ENCODE data around the gene CCDC138.

CCDC138 gene

DNA sequence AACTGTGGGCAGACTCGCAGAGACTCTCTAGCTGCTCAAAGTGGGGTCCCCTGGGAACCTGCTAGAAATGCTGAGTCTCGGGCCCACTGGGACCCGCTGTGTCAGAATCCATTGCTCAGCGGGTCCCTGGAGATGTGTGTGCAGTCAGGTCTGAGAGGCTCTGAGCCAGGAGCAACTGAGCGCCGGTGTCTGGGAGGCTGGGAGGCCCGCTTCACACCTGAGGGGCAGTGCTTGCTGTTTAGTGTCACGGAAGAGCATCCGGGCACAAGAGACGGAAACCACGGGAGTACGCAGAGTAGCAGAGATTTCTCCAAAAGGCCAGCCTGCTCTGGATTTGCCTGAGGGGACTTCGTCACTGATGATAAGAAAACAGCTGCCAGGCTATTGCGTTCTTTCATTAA is 132.4 kb downstream of the CCDC138 start:
- DNase-seq (ENCODE audit: low spot score) = peak; percentile 37

DNA sequence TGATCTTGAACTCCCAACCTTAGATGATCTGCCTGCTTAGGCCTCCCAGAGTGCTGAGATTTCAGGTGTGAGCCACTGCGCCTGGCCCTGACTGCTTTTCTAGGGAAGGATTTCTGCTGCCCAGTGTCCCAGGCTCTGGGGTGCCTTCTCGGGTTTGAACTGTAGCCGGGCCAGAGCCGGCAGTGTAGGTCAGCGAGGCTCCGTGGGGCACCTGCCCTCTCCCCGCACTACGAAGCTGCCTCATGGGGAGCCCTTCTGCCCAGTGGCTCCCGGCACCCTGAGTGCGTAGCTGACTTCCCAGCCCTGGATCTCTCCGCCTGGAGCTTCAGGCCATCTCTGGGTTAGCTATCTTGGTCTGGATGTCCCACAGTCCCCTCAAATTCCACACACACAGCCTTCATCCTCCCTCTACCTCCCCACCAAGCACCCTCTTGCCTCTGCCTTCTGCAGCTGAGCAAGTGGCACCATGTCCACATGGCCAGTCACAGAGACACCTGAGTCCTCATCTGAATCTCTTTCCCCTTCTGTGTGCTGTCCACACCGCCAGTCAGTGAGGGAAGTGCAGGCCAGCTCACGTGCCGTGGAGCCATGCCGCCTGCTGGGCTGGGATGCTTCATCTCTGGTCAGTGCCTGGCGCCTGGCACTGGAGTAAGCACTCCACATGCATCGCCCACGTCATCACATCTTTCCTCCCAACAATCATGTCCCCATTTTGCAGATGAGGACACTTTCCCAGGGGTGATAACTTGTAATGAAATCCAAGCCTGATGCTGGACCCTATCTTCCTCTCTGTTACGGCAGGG is 133.2 kb downstream of the CCDC138 start:
- peak; percentile 42 for DNase-seq (ENCODE audit: low spot score)

DNA sequence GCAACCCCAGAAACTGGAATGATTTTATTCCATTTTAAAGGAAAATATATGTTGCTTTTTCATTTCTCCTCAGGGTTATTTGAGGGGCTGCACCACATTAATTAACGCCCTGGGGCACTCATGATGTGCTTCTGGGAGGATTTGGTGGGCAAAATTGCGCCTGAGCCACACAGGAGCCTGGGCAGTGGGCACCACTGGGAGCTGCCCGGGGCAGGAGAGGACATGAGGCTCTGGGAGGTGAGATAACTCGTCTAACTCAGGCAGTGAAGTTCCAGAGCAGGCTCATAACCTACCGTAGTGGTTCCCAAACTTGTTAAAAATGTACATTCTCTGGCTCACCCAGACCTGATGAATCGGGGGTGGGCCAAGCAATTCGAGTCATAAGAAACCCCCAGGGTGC is 134.1 kb downstream of the CCDC138 start:
- DNase-seq (ENCODE audit: low spot score) = no peak

DNA sequence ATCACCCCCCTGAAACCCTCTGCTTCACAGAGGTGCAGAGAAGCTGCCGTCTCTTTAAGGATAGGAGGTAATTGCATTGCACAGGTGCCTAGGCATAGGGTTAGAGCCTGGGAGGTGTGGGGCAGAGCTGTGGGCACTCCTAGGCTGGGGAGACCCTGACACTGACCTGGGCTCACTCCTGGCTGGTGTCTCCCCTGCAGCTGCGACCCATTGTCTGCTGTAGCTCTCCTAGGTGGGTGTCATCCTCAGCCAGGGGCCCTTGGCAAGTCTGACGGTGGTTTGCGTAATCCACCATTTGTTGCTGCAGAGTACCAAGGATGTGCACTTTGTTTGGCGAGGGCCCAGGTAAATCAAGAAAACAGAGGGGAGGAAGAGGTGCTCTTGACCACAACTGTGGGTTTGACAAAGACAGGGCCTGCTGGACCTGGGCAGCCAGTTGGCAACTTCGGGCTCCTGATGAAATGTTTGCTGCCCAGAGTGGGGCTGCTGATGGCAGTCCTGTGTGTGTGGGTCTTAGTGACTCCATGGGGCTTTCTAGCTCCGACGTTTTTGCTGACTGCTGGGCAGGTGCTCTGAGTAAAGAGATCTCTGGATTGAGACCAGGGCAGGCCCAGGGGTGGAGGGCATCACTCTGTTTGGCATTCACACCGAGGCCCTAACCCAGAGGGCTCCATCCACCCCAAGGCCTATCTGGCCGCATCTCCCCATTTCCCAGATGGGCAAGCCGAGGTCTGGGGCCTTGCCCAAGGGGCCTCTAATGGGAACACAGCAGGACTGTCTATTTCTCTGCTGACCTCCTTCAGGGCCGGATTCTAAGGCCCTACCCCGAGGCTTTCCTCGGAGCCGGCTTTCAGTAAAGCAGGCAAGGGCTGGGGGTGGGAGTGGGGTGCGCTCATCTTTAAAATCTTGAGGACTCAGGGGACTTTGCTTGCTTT is 134.8 kb downstream of the CCDC138 start:
- peak; percentile 45 for DNase-seq (ENCODE audit: low spot score)

DNA sequence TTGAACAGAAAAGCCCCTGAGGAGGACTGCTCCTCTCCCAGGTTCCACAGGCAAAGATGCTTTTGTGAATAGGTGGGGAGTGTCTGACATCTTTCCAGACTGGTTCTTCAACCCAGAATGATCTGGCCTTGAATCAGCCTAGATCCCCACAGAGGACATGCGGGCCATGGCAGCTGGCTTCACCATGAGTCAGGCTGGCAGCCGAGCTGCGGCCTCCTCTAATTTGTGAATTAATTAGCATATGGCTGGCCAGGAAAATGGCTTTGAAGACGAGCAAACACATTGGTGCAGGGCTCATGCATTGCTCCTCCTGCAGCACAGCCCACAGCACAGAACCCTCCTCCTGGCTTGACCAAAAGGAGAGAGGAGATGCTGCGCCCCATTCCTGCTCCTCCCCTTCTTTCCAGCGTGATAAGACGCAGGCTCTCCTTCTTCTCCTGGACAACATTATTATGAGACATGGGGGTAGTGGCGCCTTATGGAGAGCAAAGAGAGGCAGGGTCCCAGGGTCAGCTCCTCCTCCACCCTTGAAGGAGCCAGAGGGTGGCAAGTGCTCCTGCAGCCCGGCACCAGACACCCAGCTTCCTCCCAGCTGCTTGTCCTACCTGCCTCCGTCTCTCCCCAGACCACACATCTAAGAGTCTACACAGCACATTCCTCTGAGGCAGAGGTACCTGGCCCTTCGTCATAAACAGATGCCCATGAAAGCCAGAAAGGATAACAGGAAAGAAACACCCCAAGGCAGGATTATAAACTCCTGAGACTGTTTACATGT is 135.8 kb downstream of the CCDC138 start:
- DNase-seq (ENCODE audit: low spot score) = peak; percentile 37

DNA sequence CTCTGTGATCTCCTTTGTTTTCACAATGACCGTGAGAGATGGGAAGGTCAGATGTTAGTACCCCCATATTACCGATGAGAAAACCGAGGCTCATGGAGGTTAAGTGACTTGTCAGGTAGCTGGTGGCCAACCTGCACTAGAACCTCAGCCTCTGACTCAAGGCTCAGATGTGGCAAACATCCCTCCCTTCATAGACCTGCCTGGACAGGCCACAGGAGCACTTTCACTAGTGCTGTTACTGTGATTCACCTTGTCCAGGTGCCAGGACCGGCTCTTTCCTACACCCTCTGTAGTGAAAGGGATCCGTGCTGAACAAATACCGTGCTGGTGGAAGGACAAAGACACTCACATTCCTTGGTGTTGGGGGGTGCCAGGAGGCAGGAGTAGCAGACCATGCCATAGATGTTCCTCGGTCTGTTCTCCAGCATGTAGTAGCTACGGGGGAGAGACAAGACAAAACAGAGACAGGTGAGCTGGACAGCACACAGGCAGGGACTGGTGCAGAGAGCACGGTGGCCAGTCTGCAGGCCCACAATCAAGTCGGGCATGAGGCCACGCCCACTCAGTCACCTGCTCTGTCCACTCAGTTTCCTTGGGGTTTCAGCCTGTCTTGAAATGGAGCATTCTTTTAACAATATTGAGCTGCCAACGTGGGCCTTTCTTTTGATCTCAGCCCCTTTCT is 136.6 kb downstream of the CCDC138 start:
- DNase-seq (ENCODE audit: low spot score) = peak; percentile 30

DNA sequence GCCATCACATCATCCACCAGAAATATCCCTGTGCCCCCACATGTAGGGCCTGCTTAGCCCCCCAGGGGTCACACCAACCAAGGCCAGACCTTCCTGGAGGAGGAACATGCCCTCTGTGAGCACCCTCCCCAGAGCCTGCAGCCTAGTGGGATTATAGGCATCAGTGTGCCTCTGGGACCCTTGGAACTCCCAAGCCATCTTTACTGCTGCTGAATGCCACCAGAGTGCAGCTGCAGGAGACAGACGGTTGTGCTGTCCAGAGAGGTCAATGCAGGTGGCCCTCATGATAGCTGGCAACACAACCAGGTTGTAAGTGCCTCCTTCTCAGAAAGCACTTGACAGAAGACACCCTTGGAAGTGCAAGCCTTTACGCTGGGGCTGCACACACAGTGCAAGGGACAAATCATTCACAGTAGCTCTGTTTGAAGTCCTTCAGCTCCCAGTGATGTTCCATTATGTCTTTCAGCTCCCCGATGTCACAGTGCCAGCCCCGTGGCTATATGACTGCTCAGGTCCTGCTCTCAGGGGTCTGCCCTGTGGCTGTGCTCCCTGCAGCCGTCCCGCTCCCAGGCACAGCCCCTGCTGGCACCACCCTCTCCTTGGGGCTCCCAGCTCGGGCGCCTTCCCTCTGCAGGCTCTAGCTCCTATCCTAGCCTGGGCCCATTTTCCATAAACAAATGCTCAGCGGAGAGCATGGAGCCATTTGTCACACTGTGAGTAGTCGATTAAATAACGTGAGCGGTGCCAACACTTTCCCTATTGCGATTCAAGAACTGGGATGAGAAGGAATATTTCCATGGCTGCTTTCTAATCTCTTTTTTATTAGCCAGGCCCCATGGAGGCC is 137.4 kb downstream of the CCDC138 start:
- DNase-seq (ENCODE audit: low spot score) = peak; percentile 58

DNA sequence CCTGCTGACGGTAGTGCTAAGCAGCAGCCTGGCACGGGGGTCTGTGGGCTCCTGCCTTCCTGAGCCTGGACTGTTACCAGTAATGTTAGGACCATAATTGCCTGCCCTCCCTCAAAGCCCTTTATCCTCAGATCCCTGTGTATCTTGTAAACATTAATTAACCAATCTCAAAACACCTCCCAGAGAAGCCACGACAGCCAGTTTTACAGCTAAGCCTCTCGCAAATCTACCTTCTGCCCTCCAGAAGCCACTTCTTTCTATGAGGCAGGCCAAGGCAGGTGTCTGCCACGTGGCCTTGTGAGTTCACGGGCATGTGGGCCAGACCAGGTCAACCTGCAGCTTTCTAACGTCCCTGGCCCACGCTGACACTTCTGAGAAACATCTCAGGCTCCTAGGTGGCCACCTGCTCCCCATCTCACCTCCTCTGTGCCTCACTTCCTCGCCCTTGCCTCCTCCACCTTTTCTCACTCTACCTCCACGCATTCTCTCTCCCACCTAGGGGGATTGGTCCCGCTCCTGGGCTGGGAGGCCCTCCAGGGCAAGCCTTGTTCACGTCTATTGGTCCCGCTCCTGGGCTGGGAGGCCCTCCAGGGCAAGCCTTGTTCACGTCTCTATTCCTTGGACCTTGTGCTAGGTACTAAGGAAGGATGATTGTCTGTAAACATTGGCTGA is 138.1 kb downstream of the CCDC138 start:
- peak; percentile 36 for DNase-seq (ENCODE audit: low spot score)

DNA sequence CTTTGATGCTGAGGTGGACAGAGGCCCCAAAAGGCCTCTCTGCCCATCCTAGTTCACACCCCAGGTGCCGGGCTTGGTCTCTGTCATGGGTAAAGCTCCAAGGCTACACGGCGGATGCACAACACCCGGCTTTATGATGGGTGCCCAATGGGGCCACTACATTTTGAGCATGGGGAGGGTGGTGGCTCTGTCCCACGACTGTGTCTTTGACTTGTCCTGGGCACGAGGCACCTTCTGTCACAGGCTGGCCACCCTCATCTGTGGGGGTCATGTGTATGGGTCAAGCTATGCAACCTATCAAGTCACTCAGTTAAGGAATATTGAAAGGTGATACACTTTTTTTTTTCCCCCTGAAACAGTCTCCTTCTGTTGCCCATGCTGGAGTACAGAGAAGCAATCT is 138.7 kb downstream of the CCDC138 start:
- peak; percentile 44 for DNase-seq (ENCODE audit: low spot score)

DNA sequence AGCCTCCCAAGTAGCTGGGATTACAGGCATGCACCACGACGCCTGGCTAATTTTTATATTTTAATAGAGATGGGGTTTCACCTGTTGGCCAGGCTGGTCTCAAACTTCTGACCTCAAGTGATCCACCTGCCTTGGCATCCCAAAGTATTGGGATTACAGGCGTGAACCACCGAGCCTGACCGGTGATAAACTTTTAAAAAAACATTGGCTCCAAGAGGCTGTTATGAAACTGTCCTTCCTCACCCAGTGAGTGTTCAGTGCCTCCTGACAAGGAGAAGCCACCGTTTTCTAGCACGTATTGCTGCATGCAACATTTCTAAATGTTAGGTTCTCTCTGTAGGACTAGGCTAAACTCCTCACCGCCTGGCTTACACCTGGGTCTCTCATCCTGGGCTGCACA is 139.2 kb downstream of the CCDC138 start:
- no peak for DNase-seq (ENCODE audit: low spot score)

All from left forelimb (tissue), 1 donor.